ENCODE results near the gene PHF21B. TPM values are rescaled to one million over a fixed set of nuclear protein-coding genes. Genes with fewer than 3 reads are reported as not detected.

PHF21B gene
- total RNA-seq, 1 donor from 2014 or later = not detected

- TF ChIP-seq, protein P1, sequence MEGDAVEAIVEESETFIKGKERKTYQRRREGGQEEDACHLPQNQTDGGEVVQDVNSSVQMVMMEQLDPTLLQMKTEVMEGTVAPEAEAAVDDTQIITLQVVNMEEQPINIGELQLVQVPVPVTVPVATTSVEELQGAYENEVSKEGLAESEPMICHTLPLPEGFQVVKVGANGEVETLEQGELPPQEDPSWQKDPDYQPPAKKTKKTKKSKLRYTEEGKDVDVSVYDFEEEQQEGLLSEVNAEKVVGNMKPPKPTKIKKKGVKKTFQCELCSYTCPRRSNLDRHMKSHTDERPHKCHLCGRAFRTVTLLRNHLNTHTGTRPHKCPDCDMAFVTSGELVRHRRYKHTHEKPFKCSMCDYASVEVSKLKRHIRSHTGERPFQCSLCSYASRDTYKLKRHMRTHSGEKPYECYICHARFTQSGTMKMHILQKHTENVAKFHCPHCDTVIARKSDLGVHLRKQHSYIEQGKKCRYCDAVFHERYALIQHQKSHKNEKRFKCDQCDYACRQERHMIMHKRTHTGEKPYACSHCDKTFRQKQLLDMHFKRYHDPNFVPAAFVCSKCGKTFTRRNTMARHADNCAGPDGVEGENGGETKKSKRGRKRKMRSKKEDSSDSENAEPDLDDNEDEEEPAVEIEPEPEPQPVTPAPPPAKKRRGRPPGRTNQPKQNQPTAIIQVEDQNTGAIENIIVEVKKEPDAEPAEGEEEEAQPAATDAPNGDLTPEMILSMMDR (IDR thresholded peaks at IDR 0.05) = no peak
- intact Hi-C loops (cut with DNase I) = no loop called here
Measured at GRCh38 chr22:44974454-44974853, 35.4 kb downstream of the PHF21B start.

GRCh38 chr22:44973829-44974228 is 36.0 kb downstream of the PHF21B start:
- DNase-seq (ENCODE audit: low spot score in 2 of 2) = no peak
- intact Hi-C loops (cut with DNase I) = no loop called here
- Histone ChIP-seq H3K27ac (no peak overlapping the region), H3K4me1 (no peaks in the 10 kb centered on the region), H3K27me3 (no peaks in the 10 kb centered on the region), H3K4me3 (no peak overlapping the region), H3K9me3 (no peaks in the 10 kb centered on the region), H3K36me3 (no peaks in the 10 kb centered on the region)
- TF ChIP-seq, protein P1 (IDR thresholded peaks at IDR 0.05) = no peak

More at GRCh38 chr22:44974454-44974853, 35.4 kb downstream of the PHF21B start:
- H3K9me3 ChIP-seq = no peaks in the 10 kb centered on the region
- no peaks in the 10 kb centered on the region for H3K27me3 ChIP-seq
- no peak overlapping the region for H3K4me3 ChIP-seq
- H3K4me1 ChIP-seq = no peaks in the 10 kb centered on the region
- no peaks in the 10 kb centered on the region for H3K36me3 ChIP-seq
- no peak for DNase-seq (ENCODE audit: low spot score in 2 of 2)
- H3K27ac ChIP-seq = no peak overlapping the region

DNA sequence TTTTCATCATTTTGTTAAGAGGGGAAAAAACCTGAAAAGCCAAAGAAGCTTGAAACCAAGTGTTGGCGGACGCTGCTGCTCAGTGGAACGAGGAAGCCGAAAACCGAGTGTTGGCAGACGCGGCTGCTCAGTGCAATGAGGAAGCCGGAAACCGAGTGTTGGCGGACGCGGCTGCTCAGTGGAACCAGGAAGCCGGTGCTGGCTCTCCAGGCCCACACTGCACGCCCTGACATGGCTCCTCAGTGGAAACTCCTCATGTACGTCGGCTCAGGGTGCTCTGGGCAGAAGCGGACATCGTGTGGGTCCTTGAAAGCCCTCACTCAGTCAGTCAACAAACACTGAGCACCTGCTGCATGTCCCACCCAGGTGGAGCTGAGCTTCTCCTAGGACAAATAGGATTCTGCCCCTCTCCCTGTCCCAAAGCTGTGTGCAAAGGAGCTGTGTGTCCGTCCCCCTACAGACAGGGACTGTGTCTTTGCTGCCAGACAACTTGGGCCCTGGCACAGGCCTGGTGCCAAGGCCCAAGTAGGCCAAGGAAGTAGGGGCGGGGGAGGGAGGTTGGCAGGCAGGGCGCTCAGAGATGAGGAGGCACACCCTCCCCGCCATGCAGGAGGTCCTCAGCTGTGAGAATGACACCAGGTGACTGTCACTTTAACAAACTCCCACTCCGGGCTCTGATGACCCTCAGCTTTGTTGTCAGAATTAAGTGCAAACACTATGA is 37.3 kb downstream of the PHF21B start:
- Histone ChIP-seq H3K9me3 (no peaks in the 10 kb centered on the region), H3K4me3 (no peak overlapping the region), H3K36me3 (no peaks in the 10 kb centered on the region), H3K4me1 (no peaks in the 10 kb centered on the region), H3K27ac (no peak overlapping the region), H3K27me3 (no peaks in the 10 kb centered on the region)
- intact Hi-C loops (cut with DNase I) = no loop called here
- TF ChIP-seq, protein P1 (IDR thresholded peaks at IDR 0.05) = no peak
- DNase-seq (ENCODE audit: low spot score in 2 of 2) = no peak

DNA sequence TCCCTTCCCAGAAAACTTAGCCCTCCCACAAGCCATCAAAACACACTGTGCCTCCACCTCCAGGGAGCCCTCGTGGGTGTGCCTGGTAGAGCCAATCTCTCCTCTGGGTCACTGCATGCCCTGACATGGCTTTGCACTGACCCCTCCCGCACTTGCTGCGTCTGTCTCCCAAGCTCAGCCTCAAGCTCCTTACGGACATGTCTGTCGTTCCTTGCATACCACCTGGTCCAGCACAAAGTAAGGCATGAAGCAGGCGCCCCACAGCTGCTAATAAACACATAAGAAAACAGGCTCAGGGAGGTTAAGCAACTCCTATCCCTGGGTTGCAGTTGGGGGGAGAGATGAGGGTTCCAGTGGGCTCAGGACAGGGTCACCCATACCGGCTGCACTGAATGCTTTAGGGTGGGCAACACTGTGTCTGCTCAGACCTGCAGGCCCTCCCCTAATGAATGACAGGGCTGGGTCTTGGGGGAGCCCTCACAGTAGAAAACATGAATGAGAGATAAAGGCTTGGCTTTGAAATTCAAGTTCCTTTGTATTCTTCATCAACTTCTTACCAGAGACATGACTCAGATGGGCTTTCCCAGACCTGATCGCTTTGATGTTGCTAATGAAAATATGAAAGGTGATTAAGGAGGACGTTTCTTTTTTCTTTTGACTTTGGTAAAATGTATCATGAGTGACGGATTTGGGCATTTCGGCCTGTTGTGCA is 38.0 kb downstream of the PHF21B start:
- TF ChIP-seq, protein P1 (IDR thresholded peaks at IDR 0.05) = no peak
- H3K27me3 ChIP-seq = no peaks in the 10 kb centered on the region
- H3K9me3 ChIP-seq = no peaks in the 10 kb centered on the region
- intact Hi-C loops (cut with DNase I) = no loop called here
- no peaks in the 10 kb centered on the region for H3K4me1 ChIP-seq
- no peak for DNase-seq (ENCODE audit: low spot score in 2 of 2)
- H3K27ac ChIP-seq = no peak overlapping the region
- H3K4me3 ChIP-seq = no peak overlapping the region
- no peaks in the 10 kb centered on the region for H3K36me3 ChIP-seq

GRCh38 chr22:44970291-44970690 is 39.5 kb downstream of the PHF21B start:
- Histone ChIP-seq H3K4me1 (no peaks in the 10 kb centered on the region), H3K27ac (no peak overlapping the region), H3K4me3 (no peak overlapping the region), H3K9me3 (no peaks in the 10 kb centered on the region), H3K27me3 (no peaks in the 10 kb centered on the region), H3K36me3 (no peaks in the 10 kb centered on the region)
- DNase-seq (ENCODE audit: low spot score in 2 of 2) = no peak
- TF ChIP-seq, protein P1 (IDR thresholded peaks at IDR 0.05) = no peak
- intact Hi-C loops (cut with DNase I) = no loop called here
